NCI-H1417 (cell line): ENCODE results near the gene TULP4.
"Not testable (repeated sequence)": the region's sequence is repeated elsewhere in the genome, so short reads cannot be mapped to it uniquely, and the experiment has no call there.

Experiments used
- DNase-seq, 3 experiments: peaks; one replicate each; lab custom pipeline; 2025; lab: John Stamatoyannopoulos, UW

TULP4 gene

GRCh38 chr6:158295976-158296853, 16.1 kb upstream of the TULP4 start:
- DNase-seq = not testable (repeated sequence)

- DNase-seq = not testable (repeated sequence)
Observed at GRCh38 chr6:158296854-158297324, 15.4 kb upstream of the TULP4 start.

GRCh38 chr6:158297657-158298056, 14.6 kb upstream of the TULP4 start:
- DNase-seq = not testable (repeated sequence)

GRCh38 chr6:158300306-158301143, 11.7 kb upstream of the TULP4 start:
- peak in 1 of 3 experiments; percentile 47 for DNase-seq

- DNase-seq = not testable (repeated sequence)
Observed at GRCh38 chr6:158301561-158301960, 10.7 kb upstream of the TULP4 start.

- DNase-seq = not testable (repeated sequence)
Observed at GRCh38 chr6:158302195-158302796, 10.0 kb upstream of the TULP4 start.

- DNase-seq = no peak
Observed at GRCh38 chr6:158303210-158303731, 9.0 kb upstream of the TULP4 start.

- no peak for DNase-seq
Observed at GRCh38 chr6:158304254-158304653, 8.0 kb upstream of the TULP4 start.

- DNase-seq = no peak
Observed at GRCh38 chr6:158309814-158310213, 2.5 kb upstream of the TULP4 start.

GRCh38 chr6:158311193-158311592, 1.1 kb upstream of the TULP4 start:
- no peak for DNase-seq

- no peak for DNase-seq
Observed at GRCh38 chr6:158311626-158312025, 639 bp upstream of the TULP4 start.

- no peak for DNase-seq
Observed at GRCh38 chr6:158312672-158313397, 570 bp downstream of the TULP4 start.

- no peak for DNase-seq
Observed at GRCh38 chr6:158313989-158314388, 1.7 kb downstream of the TULP4 start.

- no peak for DNase-seq
Observed at GRCh38 chr6:158314737-158315136, 2.5 kb downstream of the TULP4 start.

GRCh38 chr6:158316022-158316421, 3.8 kb downstream of the TULP4 start:
- DNase-seq = no peak

GRCh38 chr6:158321960-158322359, 9.7 kb downstream of the TULP4 start:
- no peak for DNase-seq

- no peak for DNase-seq
Observed at GRCh38 chr6:158322400-158322723, 10.1 kb downstream of the TULP4 start.

GRCh38 chr6:158322724-158323560, 10.7 kb downstream of the TULP4 start:
- peak in 2 of 3 experiments; percentile 13 to 25 for DNase-seq

GRCh38 chr6:158323561-158323958, 11.3 kb downstream of the TULP4 start:
- no peak for DNase-seq

GRCh38 chr6:158324136-158324535, 11.9 kb downstream of the TULP4 start:
- no peak for DNase-seq

- no peak for DNase-seq
Observed at GRCh38 chr6:158327211-158327610, 14.9 kb downstream of the TULP4 start.
